Measurements from ENCODE around the gene SMYD4. TPM values are rescaled to one million over a fixed set of nuclear protein-coding genes. Genes with fewer than 3 reads are reported as not detected.

The SMYD4 gene
- total RNA-seq, 1 experiment from 2014 or later, result 28.1 TPM

- no TSS peak for BruUV-seq (replicated peaks)
- CTCF ChIA-PET, result no interaction called here
- Histone ChIP-seq H3K4me1 (ENCODE audit: insufficient read depth, low read length, poor library complexity, severe bottlenecking) (no peaks in the 10 kb centered on the region), H3K27ac (ENCODE audit: low read depth, low read length, poor library complexity, severe bottlenecking) (no peak overlapping the region), H3K4me3 (ENCODE audit: low read depth, low read length, poor library complexity, severe bottlenecking) (no peak overlapping the region), H3K9me3 (ENCODE audit: low read depth, low read length, poor library complexity, severe bottlenecking) (no peaks in the 10 kb centered on the region), H3K36me3 (ENCODE audit: insufficient read depth, low read length, poor library complexity, severe bottlenecking) (peaks cover 1% of the 10 kb centered on the region), H3K27me3 (replicated peaks; ENCODE audit: insufficient read depth, low read depth, low read length, poor library complexity) (no peaks in the 10 kb centered on the region)
- intact Hi-C loops (cut with micrococcal nuclease; ENCODE audit: unreplicated experiment), result loop anchor here (10.0 kb wide), 1 partner anchor 153 kb away; the partner anchor contains the start of gene TLCD2
- POLR2A ChIA-PET (ENCODE audit: low non-redundant PET), result no interaction called here
- no peak for TF ChIP-seq EZH2 (IDR thresholded peaks at IDR 0.05; ENCODE audit: borderline replicate concordance, low read depth, low read length, poor library complexity, severe bottlenecking)
- TF ChIP-seq CTCF (conservative IDR thresholded peaks at IDR 0.05; ENCODE audit: low read depth, low read length), result no peak
- DNase-seq (ENCODE audit: low spot score), result no peak
Observed at GRCh38 chr17:1867307-1867706, 37.6 kb upstream of the SMYD4 start.

GRCh38 chr17:1865252-1866037, 35.7 kb upstream of the SMYD4 start:
- BruUV-seq (replicated peaks), result no TSS peak
- Histone ChIP-seq H3K36me3 (ENCODE audit: insufficient read depth, low read length, poor library complexity, severe bottlenecking) (no peaks in the 10 kb centered on the region), H3K4me1 (ENCODE audit: insufficient read depth, low read length, poor library complexity, severe bottlenecking) (no peaks in the 10 kb centered on the region), H3K27ac (ENCODE audit: low read depth, low read length, poor library complexity, severe bottlenecking) (no peak overlapping the region), H3K4me3 (ENCODE audit: low read depth, low read length, poor library complexity, severe bottlenecking) (no peak overlapping the region), H3K9me3 (ENCODE audit: low read depth, low read length, poor library complexity, severe bottlenecking) (no peaks in the 10 kb centered on the region), H3K27me3 (replicated peaks; ENCODE audit: insufficient read depth, low read depth, low read length, poor library complexity) (no peaks in the 10 kb centered on the region)
- CTCF ChIA-PET, result interaction anchor here (0.5 to 1.9 kb wide), 3 partner anchors 29 to 499 kb away, joined by 3 to 6 read pairs (median 3); no protein-coding TSS in a partner anchor
- no peak for TF ChIP-seq EZH2 (IDR thresholded peaks at IDR 0.05; ENCODE audit: borderline replicate concordance, low read depth, low read length, poor library complexity, severe bottlenecking)
- peak; percentile 74 for TF ChIP-seq CTCF (conservative IDR thresholded peaks at IDR 0.05; ENCODE audit: low read depth, low read length)
- POLR2A ChIA-PET (ENCODE audit: low non-redundant PET), result no interaction called here
- intact Hi-C loops (cut with micrococcal nuclease; ENCODE audit: unreplicated experiment), result loop anchor here (10.0 kb wide), 1 partner anchor 151 kb away; the partner anchor contains the start of gene TLCD2
- peak; percentile 54 for DNase-seq (ENCODE audit: low spot score)

- no peaks in the 10 kb centered on the region for H3K4me1 ChIP-seq (ENCODE audit: insufficient read depth, low read length, poor library complexity, severe bottlenecking)
- no peak overlapping the region for H3K4me3 ChIP-seq (ENCODE audit: low read depth, low read length, poor library complexity, severe bottlenecking)
- no peak overlapping the region for H3K27ac ChIP-seq (ENCODE audit: low read depth, low read length, poor library complexity, severe bottlenecking)
- intact Hi-C loops (cut with micrococcal nuclease; ENCODE audit: unreplicated experiment), result loop anchor here (10.0 kb wide), 1 partner anchor 147 kb away; the partner anchor contains the start of gene TLCD2
- no peaks in the 10 kb centered on the region for H3K9me3 ChIP-seq (ENCODE audit: low read depth, low read length, poor library complexity, severe bottlenecking)
- ChIA-PET CTCF (no interaction called here), POLR2A (ENCODE audit: low non-redundant PET) (no interaction called here)
- BruUV-seq (replicated peaks), result no TSS peak
- no peaks in the 10 kb centered on the region for H3K27me3 ChIP-seq (replicated peaks; ENCODE audit: insufficient read depth, low read depth, low read length, poor library complexity)
- TF ChIP-seq EZH2 (IDR thresholded peaks at IDR 0.05; ENCODE audit: borderline replicate concordance, low read depth, low read length, poor library complexity, severe bottlenecking), result no peak
- no peak for TF ChIP-seq CTCF (conservative IDR thresholded peaks at IDR 0.05; ENCODE audit: low read depth, low read length)
- H3K36me3 ChIP-seq (ENCODE audit: insufficient read depth, low read length, poor library complexity, severe bottlenecking), result no peaks in the 10 kb centered on the region
- no peak for DNase-seq (ENCODE audit: low spot score)
Observed at GRCh38 chr17:1861391-1862010, 31.8 kb upstream of the SMYD4 start.
